ENCODE results near the gene TMEM151B. TPM values are rescaled to one million over a fixed set of nuclear protein-coding genes. Genes with fewer than 3 reads are reported as not detected.
A peak's percentile ranks its signal among the peaks of the same experiment; 100 is the strongest.

The TMEM151B gene
- total and polyA plus RNA-seq, 9 of the 15 experiments (the other 6 are each of a cell fraction or from before 2014, with no cell fraction given), result not detected

GRCh38 chr6:44225579-44226325 is 44.5 kb upstream of the TMEM151B start (continued):
- TF ChIP-seq ZNF318 (IDR thresholded peaks at IDR 0.05; ENCODE audit: borderline replicate concordance in 1 of 2, low read depth in 1 of 2) (no peak), HNRNPL (IDR thresholded peaks at IDR 0.05; ENCODE audit: low read depth, low read length) (0 out of 2 replicates have a peak, but pooled peaks have one; percentile 54), CCNT2 (IDR thresholded peaks at IDR 0.05; ENCODE audit: borderline replicate concordance, extremely low read depth, insufficient read length, low read depth, low read length) (peak; percentile 98), ZFP36 (IDR thresholded peaks at IDR 0.05; ENCODE audit: low read depth, low read length, partially characterized antibody) (peak; percentile 11), CHD4 (IDR thresholded peaks at IDR 0.05; ENCODE audit: insufficient read depth, insufficient replicate concordance, low read depth, low read length, poor library complexity, severe bottlenecking) (no peak), ZNF217 (CRISPR knock-in tag; IDR thresholded peaks at IDR 0.05) (no peak), IRF1 (CRISPR knock-in tag; IDR thresholded peaks at IDR 0.05; ENCODE audit: borderline replicate concordance) (no peak), ATF3 (IDR thresholded peaks at IDR 0.05) (no peak), ATF3 (CRISPR knock-in tag; conservative IDR thresholded peaks at IDR 0.05) (no peak), SAFB2 (IDR thresholded peaks at IDR 0.05; ENCODE audit: borderline replicate concordance, low read depth, low read length, severe bottlenecking) (no peak), CREB3L1 (IDR thresholded peaks at IDR 0.05; ENCODE audit: borderline replicate concordance, low read depth) (no peak)

All from K562 (cell line).